RWPE2 (cell line): ENCODE data around the gene DNAJC5.
A peak's percentile ranks its signal among the peaks of the same experiment; 100 is the strongest.
"Not testable (repeated sequence)": the region's sequence is repeated elsewhere in the genome, so short reads cannot be mapped to it uniquely, and the experiment has no call there.

ENCODE experiments used
- ATAC-seq: fragments of 200-7000 bp; cut with Tn5 transposase; 3 replicates; pipeline ENCODE4 v1.9.1; 2021; ENCODE audit warnings: low read depth
- DNase-seq: peaks from one replicate; pipeline ENCODE4 v3.0.0-alpha.2; 2020; ENCODE audit warnings: low spot score
- H3K27ac ChIP-seq: fragments of 450-650 bp; 2 replicates; pipeline ENCODE4 v1.5.1; 2017; ENCODE audit warnings: mild to moderate bottlenecking; ENCODE audit not compliant: poor library complexity, severe bottlenecking
- H3K27me3 ChIP-seq: fragments of 250-450 bp; sonication (Bioruptor Pico); 2 replicates; pipeline ENCODE4 v1.5.1; 2021; ENCODE audit warnings: mild to moderate bottlenecking, moderate library complexity; ENCODE audit not compliant: insufficient read depth, poor library complexity, severe bottlenecking
- H3K36me3 ChIP-seq: fragments of 250-450 bp; sonication (Bioruptor Pico); 2 replicates; pipeline ENCODE4 v1.5.1; 2020; ENCODE audit warnings: low read depth, mild to moderate bottlenecking, moderate library complexity
- H3K4me1 ChIP-seq: fragments of 250-450 bp; sonication (Bioruptor Pico); 2 replicates; pipeline ENCODE4 v1.5.1; 2021; ENCODE audit warnings: mild to moderate bottlenecking, moderate library complexity; ENCODE audit not compliant: insufficient read depth, poor library complexity, severe bottlenecking
- H3K4me3 ChIP-seq: fragments of 250-450 bp; sonication (Bioruptor Pico); 2 replicates; pipeline ENCODE4 v1.5.1; 2021; ENCODE audit warnings: mild to moderate bottlenecking, moderate library complexity; ENCODE audit not compliant: severe bottlenecking
- H3K9me3 ChIP-seq: fragments of 250-450 bp; sonication (Bioruptor Pico); 2 replicates; pipeline ENCODE4 v1.5.1; 2021; ENCODE audit warnings: mild to moderate bottlenecking, moderate library complexity; ENCODE audit not compliant: severe bottlenecking
- CTCF ChIP-seq: fragments of 450-650 bp; IDR thresholded peaks from one replicate; pipeline ENCODE4 v1.5.1; 2017; ENCODE audit warnings: mild to moderate bottlenecking, moderate library complexity; ENCODE audit not compliant: poor library complexity, severe bottlenecking

The DNAJC5 gene

GRCh38 chr20:63848003-63848911 is 46.7 kb upstream of the DNAJC5 start:
- no peaks in the 10 kb centered on the region for H3K4me1 ChIP-seq
- no peak for ATAC-seq
- peaks cover 20% of the 10 kb centered on the region for H3K27me3 ChIP-seq
- H3K9me3 ChIP-seq = no peaks in the 10 kb centered on the region
- no peak for TF ChIP-seq CTCF
- H3K36me3 ChIP-seq = no peaks in the 10 kb centered on the region
- peak; percentile 83 for DNase-seq
- no peak overlapping the region for H3K4me3 ChIP-seq
- no peak overlapping the region for H3K27ac ChIP-seq

GRCh38 chr20:63850689-63851547 is 44.0 kb upstream of the DNAJC5 start:
- Histone ChIP-seq H3K4me3 (no peak overlapping the region), H3K36me3 (no peaks in the 10 kb centered on the region), H3K27ac (no peak overlapping the region), H3K9me3 (no peaks in the 10 kb centered on the region), H3K4me1 (no peaks in the 10 kb centered on the region), H3K27me3 (peaks cover 21% of the 10 kb centered on the region)
- ATAC-seq (no peak), DNase-seq (no peak)
- TF ChIP-seq CTCF = no peak

GRCh38 chr20:63851548-63851943 is 43.4 kb upstream of the DNAJC5 start:
- H3K36me3 ChIP-seq, H3K27ac ChIP-seq, H3K4me1 ChIP-seq, ATAC-seq, DNase-seq, H3K4me3 ChIP-seq, H3K9me3 ChIP-seq: not testable (repeated sequence)
- peaks cover 27% of the 10 kb centered on the region for H3K27me3 ChIP-seq

- H3K36me3 ChIP-seq, ATAC-seq, DNase-seq, H3K9me3 ChIP-seq, H3K4me3 ChIP-seq, H3K27ac ChIP-seq, H3K4me1 ChIP-seq: not testable (repeated sequence)
- H3K27me3 ChIP-seq = peaks cover 38% of the 10 kb centered on the region
Observed at GRCh38 chr20:63853733-63854068, 41.2 kb upstream of the DNAJC5 start.

- peaks cover 38% of the 10 kb centered on the region for H3K27me3 ChIP-seq
- no peaks in the 10 kb centered on the region for H3K36me3 ChIP-seq
- no peaks in the 10 kb centered on the region for H3K4me1 ChIP-seq
- no peak for ATAC-seq
- no peak overlapping the region for H3K4me3 ChIP-seq
- H3K9me3 ChIP-seq = no peaks in the 10 kb centered on the region
- DNase-seq = peak; percentile 81
- no peak overlapping the region for H3K27ac ChIP-seq
- no peak for TF ChIP-seq CTCF
Observed at GRCh38 chr20:63854069-63854765, 40.7 kb upstream of the DNAJC5 start.
